HUES6 (cell line): ENCODE results near the gene DGKQ.

ENCODE experiments used
- H3K27ac ChIP-seq: 2 replicates; pipeline ENCODE4 v1.7.0; 2013; ENCODE audit warnings: low read depth, mild to moderate bottlenecking, low read length, inconsistent platforms
- H3K27me3 ChIP-seq: 2 replicates; pipeline ENCODE4 v1.6.1; 2013; ENCODE audit warnings: low read length; ENCODE audit not compliant: control insufficient read depth, insufficient read depth
- H3K36me3 ChIP-seq: 2 replicates; pipeline ENCODE4 v1.6.1; 2013; ENCODE audit warnings: low read length; ENCODE audit not compliant: control insufficient read depth, insufficient read depth
- H3K4me1 ChIP-seq: 2 replicates; pipeline ENCODE4 v1.6.1; 2013; ENCODE audit warnings: low read length; ENCODE audit not compliant: control insufficient read depth, insufficient read depth
- H3K4me3 ChIP-seq: 2 replicates; pipeline ENCODE4 v1.5.1; 2013; ENCODE audit warnings: low read depth, low read length
- H3K9ac ChIP-seq: one replicate; pipeline ENCODE4 v1.6.1; 2013; ENCODE audit warnings: mild to moderate bottlenecking, low read length
- H3K9me3 ChIP-seq: 2 replicates; pipeline ENCODE4 v1.6.1; 2013; ENCODE audit warnings: low read depth, low read length; ENCODE audit not compliant: control insufficient read depth, insufficient read depth

Gene DGKQ

GRCh38 chr4:968221-968620 lies 5.1 kb downstream of the DGKQ start:
- Histone ChIP-seq H3K36me3 (peaks cover 6% of the 10 kb centered on the region; the same call in 1 of the 2 replicates), H3K4me1 (peaks cover 29% of the 10 kb centered on the region), H3K27ac (no peak overlapping the region), H3K9ac (no peak overlapping the region), H3K4me3 (peak overlapping the region; percentile 32), H3K27me3 (peaks cover 67% of the 10 kb centered on the region), H3K9me3 (no peaks in the 10 kb centered on the region)

- Histone ChIP-seq H3K4me3 (peak overlapping the region; percentile 48), H3K27ac (no peak overlapping the region), H3K9ac (no peak overlapping the region), H3K4me1 (peaks cover 28% of the 10 kb centered on the region), H3K27me3 (peaks cover 60% of the 10 kb centered on the region), H3K9me3 (no peaks in the 10 kb centered on the region), H3K36me3 (peaks cover 6% of the 10 kb centered on the region; the same call in 1 of the 2 replicates)
Measured at GRCh38 chr4:967113-968104, 6.0 kb downstream of the DGKQ start.

- H3K27me3 ChIP-seq, result peaks cover 51% of the 10 kb centered on the region
- peaks cover 14% of the 10 kb centered on the region; the same call in 1 of the 2 replicates for H3K36me3 ChIP-seq
- peaks cover 25% of the 10 kb centered on the region for H3K4me1 ChIP-seq
- no peak overlapping the region for H3K9ac ChIP-seq
- H3K4me3 ChIP-seq, result no peak overlapping the region
- no peak overlapping the region for H3K27ac ChIP-seq
- no peaks in the 10 kb centered on the region for H3K9me3 ChIP-seq
Measured at GRCh38 chr4:966266-967112, 6.9 kb downstream of the DGKQ start.

- H3K27ac ChIP-seq, result no peak overlapping the region
- H3K36me3 ChIP-seq, result peaks cover 14% of the 10 kb centered on the region; the same call in 1 of the 2 replicates
- H3K27me3 ChIP-seq, result peaks cover 43% of the 10 kb centered on the region
Measured at GRCh38 chr4:965766-966134, 7.6 kb downstream of the DGKQ start.

GRCh38 chr4:965048-965765 lies 8.2 kb downstream of the DGKQ start:
- Histone ChIP-seq H3K9ac (no peak overlapping the region), H3K27ac (no peak overlapping the region), H3K4me1 (peaks cover 13% of the 10 kb centered on the region), H3K4me3 (no peak overlapping the region), H3K9me3 (no peaks in the 10 kb centered on the region), H3K27me3 (peaks cover 39% of the 10 kb centered on the region), H3K36me3 (peaks cover 15% of the 10 kb centered on the region; the same call in 1 of the 2 replicates)

More at GRCh38 chr4:965766-966134, 7.6 kb downstream of the DGKQ start:
- Histone ChIP-seq H3K4me1 (peaks cover 19% of the 10 kb centered on the region), H3K4me3 (no peak overlapping the region), H3K9me3 (no peaks in the 10 kb centered on the region), H3K9ac (no peak overlapping the region)

- H3K4me3 ChIP-seq, result no peak overlapping the region
- peaks cover 36% of the 10 kb centered on the region for H3K27me3 ChIP-seq
- H3K9ac ChIP-seq, result no peak overlapping the region
- H3K36me3 ChIP-seq, result peaks cover 16% of the 10 kb centered on the region; the same call in 1 of the 2 replicates
- H3K9me3 ChIP-seq, result no peaks in the 10 kb centered on the region
- no peak overlapping the region for H3K27ac ChIP-seq
- peaks cover 11% of the 10 kb centered on the region for H3K4me1 ChIP-seq
Measured at GRCh38 chr4:964346-965025, 8.9 kb downstream of the DGKQ start.

GRCh38 chr4:963276-964225 lies 9.8 kb downstream of the DGKQ start:
- no peak overlapping the region for H3K4me3 ChIP-seq
- H3K27ac ChIP-seq, result no peak overlapping the region
- peaks cover 16% of the 10 kb centered on the region; the same call in 1 of the 2 replicates for H3K36me3 ChIP-seq
- no peaks in the 10 kb centered on the region for H3K9me3 ChIP-seq
- peaks cover 4% of the 10 kb centered on the region for H3K4me1 ChIP-seq
- peaks cover 28% of the 10 kb centered on the region for H3K27me3 ChIP-seq
- no peak overlapping the region for H3K9ac ChIP-seq

GRCh38 chr4:962231-963208 lies 10.8 kb downstream of the DGKQ start:
- H3K27me3 ChIP-seq, result peaks cover 19% of the 10 kb centered on the region
- H3K4me3 ChIP-seq, result no peak overlapping the region
- H3K4me1 ChIP-seq, result no peaks in the 10 kb centered on the region
- H3K9ac ChIP-seq, result no peak overlapping the region
- H3K36me3 ChIP-seq, result peaks cover 16% of the 10 kb centered on the region; the same call in 1 of the 2 replicates
- no peak overlapping the region for H3K27ac ChIP-seq
- no peaks in the 10 kb centered on the region for H3K9me3 ChIP-seq
